DOHH2 (cell line): Measurements from ENCODE around the gene SPHK1.

Experiments used
- EZH2phosphoT487 ChIP-seq: fragments of 200-600 bp; sonication (generic); IDR thresholded peaks from 2 replicates; pipeline ENCODE4 v1.6.1; 2017; ENCODE audit warnings: borderline replicate concordance, mild to moderate bottlenecking, antibody characterized with exemption, low read length, moderate library complexity, mixed read lengths
- TF ChIP-seq, protein P1 (sequence below): fragments of 200-600 bp; sonication (generic); IDR thresholded peaks from one replicate; pipeline ENCODE4 v1.5.1; 2014; ENCODE audit warnings: antibody characterized with exemption, mild to moderate bottlenecking, low read depth, low read length; ENCODE audit not compliant: poor library complexity, severe bottlenecking

DNA sequence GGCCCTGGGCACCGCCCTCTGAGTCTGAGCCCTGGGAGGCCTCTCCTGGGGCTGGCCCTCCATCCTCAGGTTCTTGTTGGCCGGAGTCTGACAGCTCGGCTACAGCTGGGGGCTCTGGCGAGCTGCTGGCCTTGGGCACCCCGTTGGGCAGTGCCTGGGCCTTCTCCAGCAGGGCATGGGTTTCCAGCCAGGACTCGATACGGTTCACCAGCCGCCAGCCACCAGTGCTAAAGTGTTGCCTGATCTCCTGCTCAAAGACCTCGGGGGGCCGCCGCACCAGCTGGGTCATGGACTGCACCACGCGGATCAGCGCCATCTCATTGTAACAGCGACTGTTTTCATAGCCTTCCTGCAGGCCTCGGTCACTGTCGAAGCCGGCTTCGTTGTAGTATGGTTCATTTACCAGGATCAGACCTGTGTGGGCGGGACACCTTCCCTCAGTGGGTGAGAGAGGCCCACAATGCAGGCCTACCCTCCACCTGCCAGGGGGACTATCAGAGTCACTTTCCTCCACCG lies 6.8 kb downstream of the SPHK1 start:
- TF ChIP-seq, protein P1, sequence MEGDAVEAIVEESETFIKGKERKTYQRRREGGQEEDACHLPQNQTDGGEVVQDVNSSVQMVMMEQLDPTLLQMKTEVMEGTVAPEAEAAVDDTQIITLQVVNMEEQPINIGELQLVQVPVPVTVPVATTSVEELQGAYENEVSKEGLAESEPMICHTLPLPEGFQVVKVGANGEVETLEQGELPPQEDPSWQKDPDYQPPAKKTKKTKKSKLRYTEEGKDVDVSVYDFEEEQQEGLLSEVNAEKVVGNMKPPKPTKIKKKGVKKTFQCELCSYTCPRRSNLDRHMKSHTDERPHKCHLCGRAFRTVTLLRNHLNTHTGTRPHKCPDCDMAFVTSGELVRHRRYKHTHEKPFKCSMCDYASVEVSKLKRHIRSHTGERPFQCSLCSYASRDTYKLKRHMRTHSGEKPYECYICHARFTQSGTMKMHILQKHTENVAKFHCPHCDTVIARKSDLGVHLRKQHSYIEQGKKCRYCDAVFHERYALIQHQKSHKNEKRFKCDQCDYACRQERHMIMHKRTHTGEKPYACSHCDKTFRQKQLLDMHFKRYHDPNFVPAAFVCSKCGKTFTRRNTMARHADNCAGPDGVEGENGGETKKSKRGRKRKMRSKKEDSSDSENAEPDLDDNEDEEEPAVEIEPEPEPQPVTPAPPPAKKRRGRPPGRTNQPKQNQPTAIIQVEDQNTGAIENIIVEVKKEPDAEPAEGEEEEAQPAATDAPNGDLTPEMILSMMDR, result no peak
- TF ChIP-seq EZH2phosphoT487, result no peak
